Left cardiac atrium (tissue), 2 donors: ENCODE data around the gene TRA2A. TPM values are rescaled to one million over a fixed set of nuclear protein-coding genes. Genes with fewer than 3 reads are reported as not detected.

Source experiments
- total RNA-seq, 2 donors: library from RNA; stranded (reverse); fragmentation: NEBNext Ultra II Directional; extraction: Animal tissue kit (Norgen Biotek cat#: 25700); gene quantifications; one replicate each; pipeline ENCODE4 v1.2.1, GENCODE V29; 2021
- donor health status: DM: no; HTN: yes; CAD: no; lungs with severe emphysema.
- donor health status: DM: yes; HTN: yes; CAD: no.

The TRA2A gene
- total RNA-seq, 2 donors from 2014 or later = 33.1 to 39.7 TPM

Other genes with a start within 250 kb of the TRA2A start
- 10 to 100 TPM; 78.3 to 78.7 TPM for gene MALSU1, start 232.6 kb downstream of the TRA2A start, total RNA-seq
- gene IGF2BP3, start 61.5 kb downstream of the TRA2A start, total RNA-seq = under 1 TPM; 0.15 to 0.60 TPM
- 10 to 100 TPM in 1 of 2 donors, 1 to 10 TPM in 1; 8.4 to 10.9 TPM for gene CCDC126, start 65.4 kb upstream of the TRA2A start, total RNA-seq
- 1 to 10 TPM; 3.0 to 4.1 TPM for gene FAM221A, start 148.2 kb upstream of the TRA2A start, total RNA-seq
- under 1 TPM; 0.06 to 0.21 TPM for gene STK31, start 178.2 kb upstream of the TRA2A start, total RNA-seq